Calu3 (cell line): ENCODE data around the gene TBL2. TPM values are rescaled to one million over a fixed set of nuclear protein-coding genes. Genes with fewer than 3 reads are reported as not detected.
"Not testable (repeated sequence)": the region's sequence is repeated elsewhere in the genome, so short reads cannot be mapped to it uniquely, and the experiment has no call there.

ENCODE experiments used
- BruUV-seq: library from RNA; stranded (reverse); fragments of 400-500 nt; replicated peaks from 2 replicates; lab custom pipeline; 2021; lab: Mats Ljungman, UMichigan
- CTCF ChIA-PET: fragments of 300-600 bp; sonication (Branson Sonifier 250); formaldehyde crosslinking; loops from one replicate; lab custom pipeline; 2022; ENCODE audit warnings: antibody characterized with exemption; lab: Charles Lee
- DNase-seq: peaks from one replicate; pipeline ENCODE4 v3.0.0; 2022
- H3K27ac Mint-ChIP-seq: one replicate; pipeline ENCODE4 v1.8.0; 2022; ENCODE audit warnings: mixed read lengths; ENCODE audit not compliant: unreplicated experiment
- H3K27me3 Mint-ChIP-seq: one replicate; pipeline ENCODE4 v1.8.0; 2022; ENCODE audit warnings: mixed read lengths; ENCODE audit not compliant: unreplicated experiment
- H3K36me3 Mint-ChIP-seq: one replicate; pipeline ENCODE4 v1.8.0; 2022; ENCODE audit warnings: mild to moderate bottlenecking, moderate library complexity, mixed read lengths; ENCODE audit not compliant: insufficient read depth, unreplicated experiment
- H3K4me1 Mint-ChIP-seq: one replicate; pipeline ENCODE4 v1.8.0; 2022; ENCODE audit warnings: mild to moderate bottlenecking, low read depth, mixed read lengths; ENCODE audit not compliant: unreplicated experiment
- H3K4me3 Mint-ChIP-seq: one replicate; pipeline ENCODE4 v1.8.0; 2022; ENCODE audit warnings: mild to moderate bottlenecking, low read depth, moderate library complexity, mixed read lengths; ENCODE audit not compliant: unreplicated experiment
- H3K9me3 Mint-ChIP-seq: one replicate; pipeline ENCODE4 v1.8.0; 2022; ENCODE audit warnings: low read depth, mixed read lengths; ENCODE audit not compliant: unreplicated experiment
- CTCF ChIP-seq: fragments of 200-600 bp; IDR thresholded peaks from one replicate; pipeline ENCODE4 v1.8.0; 2022; ENCODE audit warnings: antibody characterized with exemption; ENCODE audit not compliant: unreplicated experiment
- intact Hi-C: fragments of 100-400 bp; cut with micrococcal nuclease; formaldehyde crosslinking; loops from one replicate; pipeline ENCODE4 v1.10.0; 2022; ENCODE audit not compliant: unreplicated experiment
- total RNA-seq: library from RNA; stranded (reverse); gene quantifications from 2 replicates; pipeline ENCODE4 v1.2.3, GENCODE V29; 2022

Gene TBL2
- total RNA-seq, 1 experiment from 2014 or later: 35.9 TPM

GRCh38 chr7:73567140-73567539 is 11.2 kb downstream of the TBL2 start:
- no peak overlapping the region for H3K27ac Mint-ChIP-seq
- no TSS peak for BruUV-seq
- H3K9me3 Mint-ChIP-seq: no peaks in the 10 kb centered on the region
- no peak overlapping the region for H3K4me3 Mint-ChIP-seq
- CTCF ChIA-PET: no interaction called here
- TF ChIP-seq CTCF: no peak
- H3K36me3 Mint-ChIP-seq: peaks cover 23% of the 10 kb centered on the region
- no peaks in the 10 kb centered on the region for H3K27me3 Mint-ChIP-seq
- no peak for DNase-seq
- H3K4me1 Mint-ChIP-seq: no peaks in the 10 kb centered on the region
- intact Hi-C loops: no loop called here

- H3K4me1 Mint-ChIP-seq, CTCF ChIA-PET, H3K9me3 Mint-ChIP-seq, BruUV-seq, H3K4me3 Mint-ChIP-seq, H3K27me3 Mint-ChIP-seq, intact Hi-C loops, H3K27ac Mint-ChIP-seq, DNase-seq: not testable (repeated sequence)
- H3K36me3 Mint-ChIP-seq: peaks cover 26% of the 10 kb centered on the region
Observed at GRCh38 chr7:73566431-73566830, 11.9 kb downstream of the TBL2 start.

GRCh38 chr7:73565675-73566340 is 12.6 kb downstream of the TBL2 start:
- H3K4me3 Mint-ChIP-seq: no peak overlapping the region
- TF ChIP-seq CTCF: no peak
- no TSS peak for BruUV-seq
- no peaks in the 10 kb centered on the region for H3K27me3 Mint-ChIP-seq
- no peak overlapping the region for H3K27ac Mint-ChIP-seq
- H3K9me3 Mint-ChIP-seq: no peaks in the 10 kb centered on the region
- H3K36me3 Mint-ChIP-seq: peaks cover 23% of the 10 kb centered on the region
- intact Hi-C loops: no loop called here
- no peak for DNase-seq
- H3K4me1 Mint-ChIP-seq: peaks cover 2% of the 10 kb centered on the region
- CTCF ChIA-PET: no interaction called here

GRCh38 chr7:73560109-73560835 is 18.1 kb downstream of the TBL2 start:
- Mint-ChIP-seq H3K9me3 (no peaks in the 10 kb centered on the region), H3K27me3 (no peaks in the 10 kb centered on the region), H3K36me3 (peaks cover 31% of the 10 kb centered on the region), H3K27ac (no peak overlapping the region), H3K4me3 (no peak overlapping the region), H3K4me1 (peaks cover 18% of the 10 kb centered on the region)
- CTCF ChIA-PET: interaction anchor here (0.6 kb wide), 1 partner anchor 15 kb away, joined by 3 read pairs; no protein-coding TSS in a partner anchor
- no peak for DNase-seq
- TF ChIP-seq CTCF: no peak
- no TSS peak for BruUV-seq
- intact Hi-C loops: no loop called here
